H9 (cell line): Measurements from ENCODE around the gene SP100. TPM values are rescaled to one million over a fixed set of nuclear protein-coding genes. Genes with fewer than 3 reads are reported as not detected.
A peak's percentile ranks its signal among the peaks of the same experiment; 100 is the strongest.

ENCODE experiments used
- DNase-seq: peaks from one replicate; pipeline ENCODE4 v3.0.0-alpha.2; 2017
- H2AFZ ChIP-seq: one replicate; pipeline ENCODE4 v1.6.1; 2013; ENCODE audit warnings: mild to moderate bottlenecking, low read length, control low read depth, moderate library complexity
- H2AK5ac ChIP-seq: 2 replicates; pipeline ENCODE4 v1.6.1; 2013; ENCODE audit warnings: low read length, control low read depth, mixed read lengths; ENCODE audit not compliant: insufficient read length
- H2BK120ac ChIP-seq: one replicate; pipeline ENCODE4 v1.6.1; 2013; ENCODE audit warnings: low read depth, mild to moderate bottlenecking, low read length, control low read depth, inconsistent platforms; ENCODE audit not compliant: poor library complexity, severe bottlenecking
- H2BK12ac ChIP-seq: 2 replicates; pipeline ENCODE4 v1.6.1; 2013; ENCODE audit warnings: low read length, control low read depth, mixed read lengths, low read depth; ENCODE audit not compliant: insufficient read length
- H2BK15ac ChIP-seq: 2 replicates; pipeline ENCODE4 v1.6.1; 2013; ENCODE audit warnings: low read depth, low read length, control low read depth
- H2BK20ac ChIP-seq: one replicate; pipeline ENCODE4 v1.6.1; 2013; ENCODE audit warnings: low read depth, mild to moderate bottlenecking, low read length, control low read depth, inconsistent platforms; ENCODE audit not compliant: poor library complexity, severe bottlenecking
- H2BK5ac ChIP-seq: 2 replicates; pipeline ENCODE4 v1.6.1; 2013; ENCODE audit warnings: low read length, control low read depth, mixed read lengths; ENCODE audit not compliant: insufficient read length
- H3K14ac ChIP-seq: 2 replicates; pipeline ENCODE4 v1.6.1; 2013; ENCODE audit warnings: low read length, control low read depth; ENCODE audit not compliant: insufficient read depth
- H3K18ac ChIP-seq: 2 replicates; pipeline ENCODE4 v1.6.1; 2013; ENCODE audit warnings: low read depth, mild to moderate bottlenecking, mixed read lengths, low read length, control low read depth; ENCODE audit not compliant: insufficient read length
- H3K23ac ChIP-seq: 2 replicates; pipeline ENCODE4 v1.6.1; 2013; ENCODE audit warnings: low read length, control low read depth, mixed read lengths, low read depth; ENCODE audit not compliant: insufficient read length
- H3K23me2 ChIP-seq: 2 replicates; pipeline ENCODE4 v1.6.1; 2013; ENCODE audit warnings: low read depth, mild to moderate bottlenecking, mixed read lengths, low read length, control low read depth; ENCODE audit not compliant: insufficient read length, poor library complexity, severe bottlenecking
- H3K27ac ChIP-seq: 2 replicates; pipeline ENCODE4 v1.5.1; 2013; ENCODE audit warnings: low read length, control low read depth, mixed read lengths, low read depth; ENCODE audit not compliant: insufficient read length
- H3K27me3 ChIP-seq: 2 replicates; pipeline ENCODE4 v1.6.1; 2013; ENCODE audit warnings: low read length, control low read depth, inconsistent platforms; ENCODE audit not compliant: insufficient read depth
- H3K4ac ChIP-seq: 2 replicates; pipeline ENCODE4 v1.6.1; 2013; ENCODE audit warnings: low read depth, mild to moderate bottlenecking, control low read depth, inconsistent platforms, low read length, moderate library complexity
- H3K4me1 ChIP-seq: 2 replicates; pipeline ENCODE4 v1.6.1; 2013; ENCODE audit warnings: low read length, control low read depth, inconsistent platforms; ENCODE audit not compliant: insufficient read depth
- H3K4me2 ChIP-seq: 2 replicates; pipeline ENCODE4 v1.6.1; 2013; ENCODE audit warnings: low read length, control low read depth, mixed read lengths; ENCODE audit not compliant: insufficient read length, insufficient read depth
- H3K56ac ChIP-seq: 2 replicates; pipeline ENCODE4 v1.6.1; 2013; ENCODE audit warnings: low read depth, mild to moderate bottlenecking, mixed read lengths, low read length, control low read depth; ENCODE audit not compliant: insufficient read length
- H3K79me1 ChIP-seq: 2 replicates; pipeline ENCODE4 v1.6.1; 2013; ENCODE audit warnings: low read depth, mild to moderate bottlenecking, moderate library complexity, low read length, control low read depth, inconsistent platforms; ENCODE audit not compliant: insufficient read depth, poor library complexity, severe bottlenecking
- H3K79me2 ChIP-seq: 2 replicates; pipeline ENCODE4 v1.6.1; 2013; ENCODE audit warnings: low read length, control low read depth, inconsistent platforms; ENCODE audit not compliant: insufficient read depth
- H3K9ac ChIP-seq: 2 replicates; pipeline ENCODE4 v1.6.1; 2013; ENCODE audit warnings: low read length, control low read depth, mixed read lengths; ENCODE audit not compliant: insufficient read length; ENCODE audit errors: extremely low read depth
- H3K9me3 ChIP-seq: one replicate; pipeline ENCODE4 v1.6.1; 2013; ENCODE audit warnings: low read depth, low read length, inconsistent platforms; ENCODE audit not compliant: control insufficient read depth
- H3T11ph ChIP-seq: one replicate; pipeline ENCODE4 v1.6.1; 2013; ENCODE audit warnings: mild to moderate bottlenecking, low read length, control low read depth, inconsistent platforms
- H4K20me1 ChIP-seq: one replicate; pipeline ENCODE4 v1.6.1; 2013; ENCODE audit not compliant: control insufficient read depth, insufficient read length, insufficient read depth
- H4K5ac ChIP-seq: 2 replicates; pipeline ENCODE4 v1.6.1; 2013; ENCODE audit warnings: low read depth, mild to moderate bottlenecking, mixed read lengths, low read length, control low read depth; ENCODE audit not compliant: insufficient read length
- H4K8ac ChIP-seq: replicated peaks from 2 replicates; pipeline ENCODE4 v1.6.1; 2013; ENCODE audit warnings: low read length, control low read depth, mixed read lengths, low read depth; ENCODE audit not compliant: insufficient read length
- H4K91ac ChIP-seq: 2 replicates; pipeline ENCODE4 v1.6.1; 2013; ENCODE audit warnings: low read depth, mild to moderate bottlenecking, moderate library complexity, mixed read lengths, low read length, control low read depth; ENCODE audit not compliant: insufficient read length
- H3K27ac Mint-ChIP-seq, 3 experiments: 2 replicates in 2 of 3; 3 replicates in 1 of 3; pipeline ENCODE4 v1.8.0; 2020 to 2021; ENCODE audit warnings: mixed read lengths in 3 of 3, mild to moderate bottlenecking in 1 of 3, moderate library complexity in 1 of 3
- H3K27me3 Mint-ChIP-seq: 2 replicates; pipeline ENCODE4 v1.8.0; 2021; ENCODE audit warnings: low read depth, mild to moderate bottlenecking, moderate library complexity, mixed read lengths
- H3K36me3 Mint-ChIP-seq, 3 experiments: 2 replicates in 2 of 3; 3 replicates in 1 of 3; pipeline ENCODE4 v1.8.0; 2020 to 2021; ENCODE audit warnings: low read depth in 3 of 3, mixed read lengths in 3 of 3; ENCODE audit not compliant: insufficient read depth in 1 of 3
- H3K4me1 Mint-ChIP-seq, 2 experiments: 2 replicates each; pipeline ENCODE4 v1.8.0; 2020; ENCODE audit warnings: mixed read lengths in 2 of 2
- H3K4me3 Mint-ChIP-seq, 2 experiments: 2 replicates in 1 of 2; 3 replicates in 1 of 2; pipeline ENCODE4 v1.8.0; 2020 to 2021; ENCODE audit warnings: mild to moderate bottlenecking in 2 of 2, mixed read lengths in 2 of 2, moderate library complexity in 1 of 2
- H3K9me3 Mint-ChIP-seq, 2 experiments: 2 replicates in 1 of 2; 3 replicates in 1 of 2; pipeline ENCODE4 v1.8.0; 2020; ENCODE audit warnings: mild to moderate bottlenecking in 2 of 2, mixed read lengths in 2 of 2, moderate library complexity in 1 of 2
- CTCF ChIP-seq: fragments of 200-600 bp; sonication (generic); conservative IDR thresholded peaks from 3 replicates; pipeline ENCODE4 v1.8.0; 2021; ENCODE audit warnings: antibody characterized with exemption, mild to moderate bottlenecking
- WGBS: extraction: QIAGEN DNeasy Blood & Tissue Kit; methylation state at CpG from one replicate; pipeline ENCODE4 v1.1.7; 2013; ENCODE audit warnings: missing lambda C conversion rate, low lambda C conversion rate, mixed read lengths; ENCODE audit not compliant: insufficient read length; ENCODE audit errors: extremely low coverage; 5-methylcytosine and 5-hydroxymethylcytosine counted together
- total RNA-seq: library from RNA; stranded (reverse); gene quantifications from 2 replicates; pipeline ENCODE4 v1.2.1, GENCODE V29; 2021

SP100 gene
- total RNA-seq, 1 experiment from 2014 or later, result 0.28 TPM

DNA sequence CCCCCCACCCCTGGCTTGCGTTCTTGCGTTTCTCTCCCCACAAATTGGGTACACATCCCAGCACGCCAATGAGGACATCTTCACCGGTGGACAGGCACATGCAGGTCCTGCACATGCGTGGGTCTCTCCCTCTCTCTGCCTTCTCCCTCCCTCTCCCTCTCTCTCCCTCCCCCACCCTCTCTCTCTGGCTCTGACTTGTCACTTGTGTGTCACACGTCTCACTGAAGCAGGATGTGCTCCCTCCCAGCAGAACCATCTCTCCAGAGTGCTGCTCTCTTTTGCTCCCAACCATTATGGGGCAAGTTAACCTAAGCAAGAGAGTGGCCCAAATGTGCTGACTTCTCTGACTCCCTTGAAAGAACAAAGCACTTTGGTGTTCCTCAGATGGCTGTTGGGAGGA, 175.8 kb downstream of the SP100 start:
- Histone ChIP-seq H3K27ac (no peak overlapping the region), H4K20me1 (no peaks in the 10 kb centered on the region), H3K9me3 (no peaks in the 10 kb centered on the region), H2BK120ac (no peak overlapping the region), H3K56ac (no peak overlapping the region), H3K4ac (no peak overlapping the region), H2BK12ac (no peak overlapping the region), H4K8ac (no peak overlapping the region), H2BK20ac (no peak overlapping the region), H3K27me3 (no peaks in the 10 kb centered on the region), H4K5ac (no peak overlapping the region), H3K4me2 (no peak overlapping the region), H3K23ac (no peak overlapping the region), H3T11ph (no peak overlapping the region), H3K18ac (no peak overlapping the region), H3K79me1 (no peaks in the 10 kb centered on the region), H4K91ac (no peak overlapping the region), H2AK5ac (no peak overlapping the region), H3K9ac (no peak overlapping the region), H2AFZ (no peak overlapping the region), H2BK15ac (no peak overlapping the region), H2BK5ac (no peak overlapping the region), H3K23me2 (no peaks in the 10 kb centered on the region), H3K14ac (no peak overlapping the region), H3K4me1 (no peaks in the 10 kb centered on the region), H3K79me2 (no peaks in the 10 kb centered on the region)
- Mint-ChIP-seq H3K27me3 (no peaks in the 10 kb centered on the region), H3K4me3 (no peak overlapping the region), H3K27ac (peak overlapping the region in 1 of 3 experiments; percentile 50; a peak in 1 of 7 replicates), H3K36me3 (no peaks in the 10 kb centered on the region), H3K4me1 (no peaks in the 10 kb centered on the region), H3K9me3 (no peaks in the 10 kb centered on the region)
- DNase-seq, result no peak
- TF ChIP-seq CTCF, result no peak
- no CpG with 5 or more reads among the region's 6 CpGs for WGBS
